ENCODE measurements around the gene TTC31. TPM values are rescaled to one million over a fixed set of nuclear protein-coding genes. Genes with fewer than 3 reads are reported as not detected.

The TTC31 gene
- total RNA-seq, 1 donor from 2014 or later: 23.8 TPM

- no peak for DNase-seq
- Mint-ChIP-seq H3K36me3 (ENCODE audit: unreplicated experiment) (no peaks in the 10 kb centered on the region), H3K27me3 (ENCODE audit: unreplicated experiment) (peaks cover 1% of the 10 kb centered on the region), H3K9me3 (ENCODE audit: unreplicated experiment) (peaks cover 5% of the 10 kb centered on the region), H3K4me3 (ENCODE audit: unreplicated experiment) (no peak overlapping the region), H3K4me1 (ENCODE audit: low read depth, unreplicated experiment) (peaks cover 3% of the 10 kb centered on the region), H3K27ac (ENCODE audit: unreplicated experiment) (no peak overlapping the region)
- no peak for TF ChIP-seq CTCF (IDR thresholded peaks at IDR 0.05; ENCODE audit: partially characterized antibody, unreplicated experiment)
Observed at GRCh38 chr2:74448771-74449170, 34.1 kb upstream of the TTC31 start.

GRCh38 chr2:74450570-74451190 is 32.2 kb upstream of the TTC31 start:
- no peak overlapping the region for H3K4me3 Mint-ChIP-seq (ENCODE audit: unreplicated experiment)
- no peak for TF ChIP-seq CTCF (IDR thresholded peaks at IDR 0.05; ENCODE audit: partially characterized antibody, unreplicated experiment)

GRCh38 chr2:74454654-74455511 is 28.0 kb upstream of the TTC31 start, which contains the start of gene INO80B:
TSS of gene INO80B (plus strand) at chr2:74455087. CDS start at chr2:74455117, 30 bp downstream.
- no peak for TF ChIP-seq CTCF (IDR thresholded peaks at IDR 0.05; ENCODE audit: partially characterized antibody, unreplicated experiment)
- Mint-ChIP-seq H3K27ac (ENCODE audit: unreplicated experiment) (peak within 1 kb of the TSS; percentile 79), H3K4me1 (ENCODE audit: low read depth, unreplicated experiment) (peaks cover 19% of the 10 kb centered on the region), H3K4me3 (ENCODE audit: unreplicated experiment) (peak within 1 kb of the TSS; percentile 99), H3K36me3 (ENCODE audit: unreplicated experiment) (no peaks in the 10 kb centered on the region), H3K27me3 (ENCODE audit: unreplicated experiment) (peaks cover 19% of the 10 kb centered on the region), H3K9me3 (ENCODE audit: unreplicated experiment) (peaks cover 16% of the 10 kb centered on the region)
- peak; percentile 92 for DNase-seq

More at GRCh38 chr2:74450570-74451190, 32.2 kb upstream of the TTC31 start:
- Mint-ChIP-seq H3K36me3 (ENCODE audit: unreplicated experiment) (no peaks in the 10 kb centered on the region), H3K9me3 (ENCODE audit: unreplicated experiment) (peaks cover 4% of the 10 kb centered on the region), H3K27me3 (ENCODE audit: unreplicated experiment) (peaks cover 2% of the 10 kb centered on the region), H3K4me1 (ENCODE audit: low read depth, unreplicated experiment) (peaks cover 7% of the 10 kb centered on the region), H3K27ac (ENCODE audit: unreplicated experiment) (no peak overlapping the region)
- no peak for DNase-seq

- H3K4me3 Mint-ChIP-seq (ENCODE audit: unreplicated experiment): peak overlapping the region; percentile 92
- peaks cover 16% of the 10 kb centered on the region for H3K9me3 Mint-ChIP-seq (ENCODE audit: unreplicated experiment)
- DNase-seq: no peak
Observed at GRCh38 chr2:74457129-74457548, 25.7 kb upstream of the TTC31 start.

More at GRCh38 chr2:74457129-74457548, 25.7 kb upstream of the TTC31 start:
- no peak for TF ChIP-seq CTCF (IDR thresholded peaks at IDR 0.05; ENCODE audit: partially characterized antibody, unreplicated experiment)
- Mint-ChIP-seq H3K4me1 (ENCODE audit: low read depth, unreplicated experiment) (peaks cover 20% of the 10 kb centered on the region), H3K27me3 (ENCODE audit: unreplicated experiment) (peaks cover 22% of the 10 kb centered on the region), H3K36me3 (ENCODE audit: unreplicated experiment) (no peaks in the 10 kb centered on the region), H3K27ac (ENCODE audit: unreplicated experiment) (peak overlapping the region; percentile 95)

All from glutamatergic neuron (in vitro differentiated cells).